WTC11 (cell line): ENCODE measurements around the gene TMEM117. TPM values are rescaled to one million over a fixed set of nuclear protein-coding genes. Genes with fewer than 3 reads are reported as not detected.

Experiments
- ATAC-seq: fragments of 200-7000 bp; cut with Tn5 transposase; 2 replicates; pipeline ENCODE4 v1.10.0; 2021; ENCODE audit warnings: mild to moderate bottlenecking, moderate library complexity
- CTCF ChIA-PET: fragments of 300-600 bp; sonication (Branson Sonifier 250); formaldehyde crosslinking; loops from one replicate; lab custom pipeline; 2021; ENCODE audit warnings: antibody characterized with exemption; lab: Charles Lee
- POLR2A ChIA-PET: fragments of 350-600 bp; sonication (Branson Sonifier 250); formaldehyde crosslinking; loops from one replicate; lab custom pipeline; 2021; ENCODE audit warnings: antibody characterized with exemption; lab: Charles Lee
- DNase-seq: peaks from one replicate; pipeline ENCODE4 v3.0.0; 2021; ENCODE audit warnings: low spot score
- H3K27ac Mint-ChIP-seq: 2 replicates; pipeline ENCODE4 v1.8.0; 2021; ENCODE audit warnings: mixed read lengths
- H3K27me3 Mint-ChIP-seq: 2 replicates; pipeline ENCODE4 v1.8.0; 2021; ENCODE audit warnings: low read depth, mild to moderate bottlenecking, moderate library complexity, mixed read lengths
- H3K36me3 Mint-ChIP-seq: 2 replicates; pipeline ENCODE4 v1.8.0; 2021; ENCODE audit warnings: mixed read lengths
- H3K4me1 Mint-ChIP-seq: 2 replicates; pipeline ENCODE4 v1.8.0; 2022; ENCODE audit warnings: mixed read lengths
- H3K4me3 Mint-ChIP-seq: 2 replicates; pipeline ENCODE4 v1.8.0; 2021; ENCODE audit warnings: mild to moderate bottlenecking, moderate library complexity, mixed read lengths
- H3K9me3 Mint-ChIP-seq: 2 replicates; pipeline ENCODE4 v1.8.0; 2021; ENCODE audit warnings: mixed read lengths
- CREB1 ChIP-seq: sonication (generic); formaldehyde crosslinking; IDR thresholded peaks from 2 replicates; pipeline ENCODE4 v1.8.0; 2023; ENCODE audit warnings: mild to moderate bottlenecking, missing genetic modification reagents
- FOXP1 ChIP-seq: sonication (generic); formaldehyde crosslinking; IDR thresholded peaks from 2 replicates; pipeline ENCODE4 v1.8.0; 2022; ENCODE audit warnings: missing genetic modification reagents, mild to moderate bottlenecking, moderate library complexity, borderline replicate concordance
- NFATC4 ChIP-seq: fragments of 250-450 bp; sonication (Bioruptor Pico); IDR thresholded peaks from 2 replicates; pipeline ENCODE4 v1.9.0; 2021; ENCODE audit warnings: mild to moderate bottlenecking
- NFE2L1 ChIP-seq: sonication (generic); formaldehyde crosslinking; IDR thresholded peaks from 2 replicates; pipeline ENCODE4 v1.8.1; 2023; ENCODE audit warnings: missing genetic modification reagents
- NR1H2 ChIP-seq: sonication (generic); formaldehyde crosslinking; IDR thresholded peaks from 2 replicates; pipeline ENCODE4 v1.9.0; 2021; ENCODE audit warnings: mild to moderate bottlenecking, moderate library complexity, missing genetic modification reagents
- RELA ChIP-seq: sonication (generic); formaldehyde crosslinking; IDR thresholded peaks from 2 replicates; pipeline ENCODE4 v1.8.1; 2022; ENCODE audit warnings: missing genetic modification reagents, mild to moderate bottlenecking, borderline replicate concordance
- SMAD4 ChIP-seq: sonication (generic); formaldehyde crosslinking; IDR thresholded peaks from 2 replicates; pipeline ENCODE4 v1.8.0; 2022; ENCODE audit warnings: mild to moderate bottlenecking, missing genetic modification reagents
- SP1 ChIP-seq: sonication (generic); formaldehyde crosslinking; conservative IDR thresholded peaks from 2 replicates; pipeline ENCODE4 v1.8.1; 2022; ENCODE audit warnings: missing genetic modification reagents
- ZNF121 ChIP-seq: sonication (generic); formaldehyde crosslinking; IDR thresholded peaks from 2 replicates; pipeline ENCODE4 v1.8.0; 2023; ENCODE audit warnings: missing genetic modification reagents
- ZNF138 ChIP-seq: sonication (generic); formaldehyde crosslinking; conservative IDR thresholded peaks from 2 replicates; pipeline ENCODE4 v1.8.1; 2022; ENCODE audit warnings: mild to moderate bottlenecking, moderate library complexity, missing genetic modification reagents
- ZNF317 ChIP-seq: sonication (generic); formaldehyde crosslinking; IDR thresholded peaks from 2 replicates; pipeline ENCODE4 v1.8.1; 2023; ENCODE audit warnings: low read depth, mild to moderate bottlenecking, moderate library complexity, missing genetic modification reagents, borderline replicate concordance
- ZNF671 ChIP-seq: fragments of 250-450 bp; sonication (Bioruptor Pico); IDR thresholded peaks from 2 replicates; pipeline ENCODE4 v1.8.0; 2021; ENCODE audit warnings: mild to moderate bottlenecking
- total RNA-seq: library from RNA; stranded (reverse); gene quantifications from 3 replicates; pipeline ENCODE4 v1.2.3, GENCODE V29; 2021
- TF ChIP-seq, protein P1 (sequence below): sonication (generic); formaldehyde crosslinking; IDR thresholded peaks from 2 replicates; pipeline ENCODE4 v1.8.1; 2022; ENCODE audit warnings: mild to moderate bottlenecking, missing genetic modification reagents, moderate library complexity, borderline replicate concordance
- TF ChIP-seq, protein P2 (sequence below): sonication (generic); formaldehyde crosslinking; IDR thresholded peaks from 2 replicates; pipeline ENCODE4 v1.8.0; 2023; ENCODE audit warnings: missing genetic modification reagents
- TF ChIP-seq, protein P3 (sequence below): sonication (generic); formaldehyde crosslinking; IDR thresholded peaks from 2 replicates; pipeline ENCODE4 v1.8.0; 2023; ENCODE audit warnings: mild to moderate bottlenecking, missing genetic modification reagents
- TF ChIP-seq, protein P4 (sequence below): fragments of 250-450 bp; sonication (Bioruptor Pico); IDR thresholded peaks from 2 replicates; pipeline ENCODE4 v1.9.0; 2021; ENCODE audit warnings: mild to moderate bottlenecking, borderline replicate concordance
- TF ChIP-seq, protein P5 (sequence below): fragments of 250-450 bp; sonication (Bioruptor Pico); IDR thresholded peaks from 2 replicates; pipeline ENCODE4 v1.8.0; 2021; ENCODE audit warnings: mild to moderate bottlenecking
- TF ChIP-seq, protein P6 (sequence below): sonication (generic); formaldehyde crosslinking; IDR thresholded peaks from 2 replicates; pipeline ENCODE4 v1.8.1; 2022; ENCODE audit warnings: missing genetic modification reagents, borderline replicate concordance
- TF ChIP-seq, protein P7 (sequence below): sonication (generic); formaldehyde crosslinking; IDR thresholded peaks from 2 replicates; pipeline ENCODE4 v1.8.1; 2023; ENCODE audit warnings: mild to moderate bottlenecking, missing genetic modification reagents
- TF ChIP-seq, protein P8 (sequence below): sonication (generic); formaldehyde crosslinking; IDR thresholded peaks from 2 replicates; pipeline ENCODE4 v1.8.0; 2022; ENCODE audit warnings: mild to moderate bottlenecking, missing genetic modification reagents

TMEM117 gene
- total RNA-seq, 1 experiment from 2014 or later = 1.5 TPM

DNA sequence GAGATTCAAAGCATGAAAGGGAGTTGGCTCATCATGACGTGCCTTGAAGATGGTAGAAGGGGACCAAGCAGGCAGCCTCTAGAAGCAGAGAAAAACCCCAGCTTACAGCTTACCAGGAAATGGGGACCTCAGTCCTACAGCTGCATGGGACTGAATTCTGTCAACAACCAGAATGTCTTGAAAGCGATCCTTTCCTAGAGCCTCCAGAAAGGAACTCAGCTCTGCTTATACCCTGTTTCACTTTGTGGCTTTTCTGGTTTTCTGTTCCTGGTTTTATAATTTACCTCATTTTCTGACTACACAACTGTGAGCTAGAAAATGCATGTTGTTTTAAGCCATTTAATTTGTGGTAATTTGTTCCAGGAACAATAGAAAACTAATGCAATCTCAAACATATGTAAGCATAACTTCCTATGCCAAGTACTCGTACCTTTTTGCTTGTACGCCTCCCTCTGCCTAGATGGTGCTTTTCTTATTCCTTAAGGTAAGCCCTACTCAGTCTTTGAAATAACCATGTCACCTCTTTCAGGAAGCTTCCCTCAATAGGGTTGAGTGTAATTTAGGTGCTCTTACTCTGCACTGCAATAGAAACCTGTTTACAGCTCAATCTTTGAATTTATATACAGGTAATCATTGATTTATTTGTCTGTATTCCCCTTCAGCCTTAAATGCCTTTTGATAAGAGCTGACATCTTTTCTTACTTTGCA lies 348.8 kb downstream of the TMEM117 start:
- Mint-ChIP-seq H3K27ac (no peak overlapping the region), H3K9me3 (no peaks in the 10 kb centered on the region), H3K27me3 (no peaks in the 10 kb centered on the region), H3K36me3 (no peaks in the 10 kb centered on the region), H3K4me3 (no peak overlapping the region)
- DNase-seq = no peak
- CTCF ChIA-PET = no interaction called here
- TF ChIP-seq, protein P1, sequence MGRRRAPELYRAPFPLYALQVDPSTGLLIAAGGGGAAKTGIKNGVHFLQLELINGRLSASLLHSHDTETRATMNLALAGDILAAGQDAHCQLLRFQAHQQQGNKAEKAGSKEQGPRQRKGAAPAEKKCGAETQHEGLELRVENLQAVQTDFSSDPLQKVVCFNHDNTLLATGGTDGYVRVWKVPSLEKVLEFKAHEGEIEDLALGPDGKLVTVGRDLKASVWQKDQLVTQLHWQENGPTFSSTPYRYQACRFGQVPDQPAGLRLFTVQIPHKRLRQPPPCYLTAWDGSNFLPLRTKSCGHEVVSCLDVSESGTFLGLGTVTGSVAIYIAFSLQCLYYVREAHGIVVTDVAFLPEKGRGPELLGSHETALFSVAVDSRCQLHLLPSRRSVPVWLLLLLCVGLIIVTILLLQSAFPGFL = no peak
- TF ChIP-seq, protein P2, sequence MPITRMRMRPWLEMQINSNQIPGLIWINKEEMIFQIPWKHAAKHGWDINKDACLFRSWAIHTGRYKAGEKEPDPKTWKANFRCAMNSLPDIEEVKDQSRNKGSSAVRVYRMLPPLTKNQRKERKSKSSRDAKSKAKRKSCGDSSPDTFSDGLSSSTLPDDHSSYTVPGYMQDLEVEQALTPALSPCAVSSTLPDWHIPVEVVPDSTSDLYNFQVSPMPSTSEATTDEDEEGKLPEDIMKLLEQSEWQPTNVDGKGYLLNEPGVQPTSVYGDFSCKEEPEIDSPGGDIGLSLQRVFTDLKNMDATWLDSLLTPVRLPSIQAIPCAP (CRISPR knock-in tag) = no peak
- TF ChIP-seq ZNF671 (no peak), SMAD4 (CRISPR knock-in tag) (no peak), ZNF138 (CRISPR knock-in tag) (no peak), ZNF317 (CRISPR knock-in tag) (no peak), NR1H2 (no peak)
- TF ChIP-seq, protein P3, sequence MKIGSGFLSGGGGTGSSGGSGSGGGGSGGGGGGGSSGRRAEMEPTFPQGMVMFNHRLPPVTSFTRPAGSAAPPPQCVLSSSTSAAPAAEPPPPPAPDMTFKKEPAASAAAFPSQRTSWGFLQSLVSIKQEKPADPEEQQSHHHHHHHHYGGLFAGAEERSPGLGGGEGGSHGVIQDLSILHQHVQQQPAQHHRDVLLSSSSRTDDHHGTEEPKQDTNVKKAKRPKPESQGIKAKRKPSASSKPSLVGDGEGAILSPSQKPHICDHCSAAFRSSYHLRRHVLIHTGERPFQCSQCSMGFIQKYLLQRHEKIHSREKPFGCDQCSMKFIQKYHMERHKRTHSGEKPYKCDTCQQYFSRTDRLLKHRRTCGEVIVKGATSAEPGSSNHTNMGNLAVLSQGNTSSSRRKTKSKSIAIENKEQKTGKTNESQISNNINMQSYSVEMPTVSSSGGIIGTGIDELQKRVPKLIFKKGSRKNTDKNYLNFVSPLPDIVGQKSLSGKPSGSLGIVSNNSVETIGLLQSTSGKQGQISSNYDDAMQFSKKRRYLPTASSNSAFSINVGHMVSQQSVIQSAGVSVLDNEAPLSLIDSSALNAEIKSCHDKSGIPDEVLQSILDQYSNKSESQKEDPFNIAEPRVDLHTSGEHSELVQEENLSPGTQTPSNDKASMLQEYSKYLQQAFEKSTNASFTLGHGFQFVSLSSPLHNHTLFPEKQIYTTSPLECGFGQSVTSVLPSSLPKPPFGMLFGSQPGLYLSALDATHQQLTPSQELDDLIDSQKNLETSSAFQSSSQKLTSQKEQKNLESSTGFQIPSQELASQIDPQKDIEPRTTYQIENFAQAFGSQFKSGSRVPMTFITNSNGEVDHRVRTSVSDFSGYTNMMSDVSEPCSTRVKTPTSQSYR (CRISPR knock-in tag) = no peak
- TF ChIP-seq, protein P4, sequence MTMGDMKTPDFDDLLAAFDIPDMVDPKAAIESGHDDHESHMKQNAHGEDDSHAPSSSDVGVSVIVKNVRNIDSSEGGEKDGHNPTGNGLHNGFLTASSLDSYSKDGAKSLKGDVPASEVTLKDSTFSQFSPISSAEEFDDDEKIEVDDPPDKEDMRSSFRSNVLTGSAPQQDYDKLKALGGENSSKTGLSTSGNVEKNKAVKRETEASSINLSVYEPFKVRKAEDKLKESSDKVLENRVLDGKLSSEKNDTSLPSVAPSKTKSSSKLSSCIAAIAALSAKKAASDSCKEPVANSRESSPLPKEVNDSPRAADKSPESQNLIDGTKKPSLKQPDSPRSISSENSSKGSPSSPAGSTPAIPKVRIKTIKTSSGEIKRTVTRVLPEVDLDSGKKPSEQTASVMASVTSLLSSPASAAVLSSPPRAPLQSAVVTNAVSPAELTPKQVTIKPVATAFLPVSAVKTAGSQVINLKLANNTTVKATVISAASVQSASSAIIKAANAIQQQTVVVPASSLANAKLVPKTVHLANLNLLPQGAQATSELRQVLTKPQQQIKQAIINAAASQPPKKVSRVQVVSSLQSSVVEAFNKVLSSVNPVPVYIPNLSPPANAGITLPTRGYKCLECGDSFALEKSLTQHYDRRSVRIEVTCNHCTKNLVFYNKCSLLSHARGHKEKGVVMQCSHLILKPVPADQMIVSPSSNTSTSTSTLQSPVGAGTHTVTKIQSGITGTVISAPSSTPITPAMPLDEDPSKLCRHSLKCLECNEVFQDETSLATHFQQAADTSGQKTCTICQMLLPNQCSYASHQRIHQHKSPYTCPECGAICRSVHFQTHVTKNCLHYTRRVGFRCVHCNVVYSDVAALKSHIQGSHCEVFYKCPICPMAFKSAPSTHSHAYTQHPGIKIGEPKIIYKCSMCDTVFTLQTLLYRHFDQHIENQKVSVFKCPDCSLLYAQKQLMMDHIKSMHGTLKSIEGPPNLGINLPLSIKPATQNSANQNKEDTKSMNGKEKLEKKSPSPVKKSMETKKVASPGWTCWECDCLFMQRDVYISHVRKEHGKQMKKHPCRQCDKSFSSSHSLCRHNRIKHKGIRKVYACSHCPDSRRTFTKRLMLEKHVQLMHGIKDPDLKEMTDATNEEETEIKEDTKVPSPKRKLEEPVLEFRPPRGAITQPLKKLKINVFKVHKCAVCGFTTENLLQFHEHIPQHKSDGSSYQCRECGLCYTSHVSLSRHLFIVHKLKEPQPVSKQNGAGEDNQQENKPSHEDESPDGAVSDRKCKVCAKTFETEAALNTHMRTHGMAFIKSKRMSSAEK = no peak
- TF ChIP-seq, protein P5, sequence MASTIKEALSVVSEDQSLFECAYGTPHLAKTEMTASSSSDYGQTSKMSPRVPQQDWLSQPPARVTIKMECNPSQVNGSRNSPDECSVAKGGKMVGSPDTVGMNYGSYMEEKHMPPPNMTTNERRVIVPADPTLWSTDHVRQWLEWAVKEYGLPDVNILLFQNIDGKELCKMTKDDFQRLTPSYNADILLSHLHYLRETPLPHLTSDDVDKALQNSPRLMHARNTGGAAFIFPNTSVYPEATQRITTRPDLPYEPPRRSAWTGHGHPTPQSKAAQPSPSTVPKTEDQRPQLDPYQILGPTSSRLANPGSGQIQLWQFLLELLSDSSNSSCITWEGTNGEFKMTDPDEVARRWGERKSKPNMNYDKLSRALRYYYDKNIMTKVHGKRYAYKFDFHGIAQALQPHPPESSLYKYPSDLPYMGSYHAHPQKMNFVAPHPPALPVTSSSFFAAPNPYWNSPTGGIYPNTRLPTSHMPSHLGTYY (CRISPR knock-in tag) = no peak
- TF ChIP-seq, all 79 proteins: peak for 0
- POLR2A ChIA-PET = no interaction called here
- no peak for ATAC-seq
- no peaks in the 10 kb centered on the region for H3K4me1 Mint-ChIP-seq

DNA sequence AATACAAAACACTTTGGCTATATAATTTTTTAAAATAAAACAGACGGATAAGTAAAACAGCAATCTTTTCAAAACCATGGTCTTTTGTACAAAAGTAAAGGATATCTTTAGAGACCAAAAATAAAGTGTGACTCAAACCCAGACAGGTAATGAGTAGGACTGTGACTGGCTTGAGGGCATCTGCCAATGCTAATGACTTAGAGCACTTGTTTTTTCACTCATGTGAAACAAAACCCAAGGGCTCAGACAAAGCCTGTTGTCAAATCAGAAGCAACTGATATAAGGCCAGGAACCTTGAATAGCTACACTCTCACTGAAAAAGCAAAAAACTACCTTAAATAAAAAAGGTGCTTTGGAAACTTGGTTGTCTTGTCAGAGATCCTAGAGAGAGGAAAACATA lies 357.4 kb downstream of the TMEM117 start:
- POLR2A ChIA-PET = no interaction called here
- no peaks in the 10 kb centered on the region for H3K9me3 Mint-ChIP-seq
- TF ChIP-seq, protein P6, sequence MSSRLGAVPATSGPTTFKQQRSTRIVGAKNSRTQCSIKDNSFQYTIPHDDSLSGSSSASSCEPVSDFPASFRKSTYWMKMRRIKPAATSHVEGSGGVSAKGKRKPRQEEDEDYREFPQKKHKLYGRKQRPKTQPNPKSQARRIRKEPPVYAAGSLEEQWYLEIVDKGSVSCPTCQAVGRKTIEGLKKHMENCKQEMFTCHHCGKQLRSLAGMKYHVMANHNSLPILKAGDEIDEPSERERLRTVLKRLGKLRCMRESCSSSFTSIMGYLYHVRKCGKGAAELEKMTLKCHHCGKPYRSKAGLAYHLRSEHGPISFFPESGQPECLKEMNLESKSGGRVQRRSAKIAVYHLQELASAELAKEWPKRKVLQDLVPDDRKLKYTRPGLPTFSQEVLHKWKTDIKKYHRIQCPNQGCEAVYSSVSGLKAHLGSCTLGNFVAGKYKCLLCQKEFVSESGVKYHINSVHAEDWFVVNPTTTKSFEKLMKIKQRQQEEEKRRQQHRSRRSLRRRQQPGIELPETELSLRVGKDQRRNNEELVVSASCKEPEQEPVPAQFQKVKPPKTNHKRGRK (CRISPR knock-in tag) = no peak
- no peak for TF ChIP-seq RELA (CRISPR knock-in tag)
- TF ChIP-seq FOXP1 (CRISPR knock-in tag) = no peak
- TF ChIP-seq NFE2L1 = no peak
- TF ChIP-seq ZNF121 (CRISPR knock-in tag) = no peak
- no peak for TF ChIP-seq NFATC4 (CRISPR knock-in tag)
- no peak for TF ChIP-seq SP1
- TF ChIP-seq, protein P7, sequence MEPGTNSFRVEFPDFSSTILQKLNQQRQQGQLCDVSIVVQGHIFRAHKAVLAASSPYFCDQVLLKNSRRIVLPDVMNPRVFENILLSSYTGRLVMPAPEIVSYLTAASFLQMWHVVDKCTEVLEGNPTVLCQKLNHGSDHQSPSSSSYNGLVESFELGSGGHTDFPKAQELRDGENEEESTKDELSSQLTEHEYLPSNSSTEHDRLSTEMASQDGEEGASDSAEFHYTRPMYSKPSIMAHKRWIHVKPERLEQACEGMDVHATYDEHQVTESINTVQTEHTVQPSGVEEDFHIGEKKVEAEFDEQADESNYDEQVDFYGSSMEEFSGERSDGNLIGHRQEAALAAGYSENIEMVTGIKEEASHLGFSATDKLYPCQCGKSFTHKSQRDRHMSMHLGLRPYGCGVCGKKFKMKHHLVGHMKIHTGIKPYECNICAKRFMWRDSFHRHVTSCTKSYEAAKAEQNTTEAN = no peak
- no peak for TF ChIP-seq CREB1 (CRISPR knock-in tag)
- TF ChIP-seq, protein P8, sequence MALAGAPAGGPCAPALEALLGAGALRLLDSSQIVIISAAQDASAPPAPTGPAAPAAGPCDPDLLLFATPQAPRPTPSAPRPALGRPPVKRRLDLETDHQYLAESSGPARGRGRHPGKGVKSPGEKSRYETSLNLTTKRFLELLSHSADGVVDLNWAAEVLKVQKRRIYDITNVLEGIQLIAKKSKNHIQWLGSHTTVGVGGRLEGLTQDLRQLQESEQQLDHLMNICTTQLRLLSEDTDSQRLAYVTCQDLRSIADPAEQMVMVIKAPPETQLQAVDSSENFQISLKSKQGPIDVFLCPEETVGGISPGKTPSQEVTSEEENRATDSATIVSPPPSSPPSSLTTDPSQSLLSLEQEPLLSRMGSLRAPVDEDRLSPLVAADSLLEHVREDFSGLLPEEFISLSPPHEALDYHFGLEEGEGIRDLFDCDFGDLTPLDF (CRISPR knock-in tag) = no peak
- CTCF ChIA-PET = no interaction called here
- ATAC-seq = no peak
- no peak overlapping the region for H3K4me3 Mint-ChIP-seq
- no peaks in the 10 kb centered on the region for H3K4me1 Mint-ChIP-seq
- no peaks in the 10 kb centered on the region for H3K27me3 Mint-ChIP-seq
- no peaks in the 10 kb centered on the region for H3K36me3 Mint-ChIP-seq
- no peak overlapping the region for H3K27ac Mint-ChIP-seq
- no peak for DNase-seq
